HS-27A (cell line): Measurements from ENCODE around the gene PARVB.
A peak's percentile ranks its signal among the peaks of the same experiment; 100 is the strongest.
"Not testable (repeated sequence)": the region's sequence is repeated elsewhere in the genome, so short reads cannot be mapped to it uniquely, and the experiment has no call there.

ENCODE experiments used
- DNase-seq: peaks from one replicate; pipeline ENCODE4 v3.0.0-alpha.2; 2012; ENCODE audit warnings: low read depth, missing footprints

Gene PARVB

DNA sequence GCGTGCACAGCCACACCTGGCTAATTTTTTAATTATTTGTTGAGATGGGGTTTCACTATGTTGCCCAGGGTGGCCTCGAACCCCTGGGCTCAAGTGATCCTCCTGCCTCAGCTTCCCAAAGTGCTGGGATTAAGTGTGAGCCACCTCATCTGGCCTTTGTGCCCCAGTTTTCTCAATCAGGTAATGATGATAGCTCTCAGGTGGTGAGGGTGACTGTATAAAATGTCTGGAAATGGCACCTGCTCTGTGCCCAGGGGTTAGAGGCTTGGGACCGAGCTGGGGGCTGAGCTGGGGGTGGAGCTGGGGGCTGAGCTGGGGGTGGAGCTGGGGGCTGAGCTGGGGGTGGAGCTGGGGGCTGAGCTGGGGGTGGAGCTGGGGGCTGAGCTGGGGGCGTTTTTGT lies 32.5 kb downstream of the PARVB start:
- not testable (repeated sequence) for DNase-seq

DNA sequence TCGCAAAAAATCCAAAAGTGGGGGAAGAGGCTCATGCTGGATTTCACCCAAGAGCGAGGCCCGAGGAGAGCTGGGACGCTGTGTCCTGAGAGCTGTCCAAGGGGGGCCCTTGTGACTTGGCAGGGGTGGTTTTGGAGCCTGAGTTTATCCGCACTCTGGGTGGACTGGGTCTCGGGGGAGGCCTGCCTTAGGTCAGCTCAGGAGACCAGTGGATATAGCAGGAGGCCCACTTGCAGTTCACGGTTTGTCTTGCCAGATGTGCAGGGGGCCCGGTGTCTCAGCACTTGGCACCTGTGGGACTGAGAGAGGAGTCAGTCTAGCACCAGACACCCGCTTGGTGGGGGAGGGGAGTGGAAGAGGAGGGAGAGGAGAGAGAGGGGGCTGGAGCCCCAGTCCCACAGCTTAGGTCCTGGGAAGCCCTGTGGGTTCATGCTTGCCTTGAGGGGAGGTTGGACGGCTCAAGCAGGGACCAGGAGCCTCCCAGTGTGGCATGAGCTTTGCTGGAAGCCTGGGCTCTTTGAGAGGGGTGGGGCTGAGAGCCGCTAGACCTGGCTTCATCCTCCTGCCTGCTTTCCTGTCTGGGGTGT lies 33.4 kb downstream of the PARVB start:
- DNase-seq: no peak

GRCh38 chr22:44063462-44064371 lies 39.6 kb downstream of the PARVB start:
- no peak for DNase-seq

DNA sequence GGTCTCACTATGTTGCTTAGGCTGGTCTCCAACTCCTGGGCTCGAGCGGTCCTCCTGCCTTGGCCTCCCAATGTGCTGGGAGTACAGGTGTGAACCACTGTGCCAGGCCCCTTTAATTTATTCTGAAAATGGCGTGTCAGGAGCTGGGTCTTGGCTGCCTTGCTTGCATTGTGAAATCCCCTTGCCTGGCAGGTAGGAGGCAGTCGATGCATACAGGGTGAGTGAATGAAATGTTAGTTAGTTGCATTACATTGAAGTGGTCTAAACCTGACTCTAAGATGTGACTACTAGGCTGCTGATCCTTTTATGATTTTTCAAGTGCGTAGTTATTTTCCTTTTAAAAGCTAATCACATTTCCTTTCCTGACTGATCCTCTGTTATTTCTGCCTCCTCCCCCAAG lies 42.9 kb downstream of the PARVB start:
- DNase-seq: no peak

- DNase-seq: no peak
Measured at GRCh38 chr22:44067901-44068300, 43.8 kb downstream of the PARVB start.

GRCh38 chr22:44068422-44069191 lies 44.5 kb downstream of the PARVB start:
- no peak for DNase-seq

- DNase-seq: no peak
Measured at GRCh38 chr22:44070029-44070428, 45.9 kb downstream of the PARVB start.

DNA sequence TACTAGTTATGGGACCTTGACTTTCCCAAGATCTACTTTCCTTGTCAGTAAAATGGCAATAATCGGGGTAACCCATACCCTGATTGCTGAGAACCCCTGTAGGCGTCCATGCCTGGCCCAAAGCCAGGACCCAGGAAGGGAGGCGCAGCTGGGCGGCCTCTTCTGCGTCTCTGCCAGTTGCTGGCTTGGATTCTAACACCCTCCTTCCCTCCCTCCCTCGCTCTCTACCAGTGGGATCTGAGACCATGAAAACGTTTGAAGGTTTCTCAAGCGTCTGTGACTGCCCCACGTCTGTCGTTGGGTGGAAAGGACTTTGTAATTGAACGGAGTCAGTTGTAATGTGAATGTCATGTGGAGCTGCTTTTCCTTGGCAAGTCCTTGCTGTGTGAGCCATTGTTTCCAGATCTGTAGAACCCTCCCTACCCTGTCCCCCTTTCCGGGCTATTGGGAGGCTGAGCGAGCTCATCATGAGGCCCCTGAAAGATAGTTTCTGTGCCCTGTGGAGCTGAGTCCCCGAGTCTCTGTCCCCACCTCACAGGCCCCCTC lies 47.8 kb downstream of the PARVB start:
- no peak for DNase-seq

GRCh38 chr22:44074337-44074984 lies 50.4 kb downstream of the PARVB start:
- DNase-seq: no peak

DNA sequence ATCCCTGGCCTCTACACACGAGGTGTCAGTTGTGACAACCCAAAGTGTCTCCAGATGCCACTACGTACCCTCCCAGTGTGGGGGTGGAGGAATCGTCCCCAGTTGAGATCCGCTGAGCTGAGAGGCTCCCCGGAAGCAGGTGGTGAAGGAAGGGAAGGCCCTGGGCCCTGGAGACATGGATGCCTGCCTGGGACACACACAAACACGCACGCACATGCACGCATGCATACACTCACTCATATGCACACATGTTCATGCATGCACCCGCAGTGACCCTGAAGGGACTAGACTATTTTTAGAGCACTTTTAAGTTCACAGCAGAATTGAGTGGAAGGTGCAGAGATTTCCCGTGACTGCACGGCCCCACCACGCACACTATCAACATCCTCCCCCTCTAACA lies 50.9 kb downstream of the PARVB start:
- no peak for DNase-seq

GRCh38 chr22:44075670-44076069 lies 51.6 kb downstream of the PARVB start:
- no peak for DNase-seq

DNA sequence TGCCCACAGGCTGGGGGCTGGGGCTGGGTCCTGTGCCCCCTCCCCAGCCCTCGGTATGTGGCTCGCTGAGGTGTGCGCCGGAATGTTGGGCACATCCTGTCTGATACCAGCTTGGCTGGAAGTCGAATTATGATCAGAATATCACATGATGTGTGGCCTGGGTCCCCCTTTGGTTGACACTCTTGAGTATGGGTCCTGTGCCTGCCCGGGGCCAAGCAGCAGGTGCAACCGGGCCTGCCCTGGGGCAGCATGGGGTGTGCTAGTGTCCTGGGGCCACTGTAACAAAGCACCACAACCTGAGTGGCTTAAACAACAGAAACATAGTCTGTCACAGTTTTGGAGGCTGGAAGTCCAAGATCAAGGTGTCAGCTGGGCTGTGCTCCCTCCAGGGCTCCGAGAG lies 52.7 kb downstream of the PARVB start:
- DNase-seq: no peak

DNA sequence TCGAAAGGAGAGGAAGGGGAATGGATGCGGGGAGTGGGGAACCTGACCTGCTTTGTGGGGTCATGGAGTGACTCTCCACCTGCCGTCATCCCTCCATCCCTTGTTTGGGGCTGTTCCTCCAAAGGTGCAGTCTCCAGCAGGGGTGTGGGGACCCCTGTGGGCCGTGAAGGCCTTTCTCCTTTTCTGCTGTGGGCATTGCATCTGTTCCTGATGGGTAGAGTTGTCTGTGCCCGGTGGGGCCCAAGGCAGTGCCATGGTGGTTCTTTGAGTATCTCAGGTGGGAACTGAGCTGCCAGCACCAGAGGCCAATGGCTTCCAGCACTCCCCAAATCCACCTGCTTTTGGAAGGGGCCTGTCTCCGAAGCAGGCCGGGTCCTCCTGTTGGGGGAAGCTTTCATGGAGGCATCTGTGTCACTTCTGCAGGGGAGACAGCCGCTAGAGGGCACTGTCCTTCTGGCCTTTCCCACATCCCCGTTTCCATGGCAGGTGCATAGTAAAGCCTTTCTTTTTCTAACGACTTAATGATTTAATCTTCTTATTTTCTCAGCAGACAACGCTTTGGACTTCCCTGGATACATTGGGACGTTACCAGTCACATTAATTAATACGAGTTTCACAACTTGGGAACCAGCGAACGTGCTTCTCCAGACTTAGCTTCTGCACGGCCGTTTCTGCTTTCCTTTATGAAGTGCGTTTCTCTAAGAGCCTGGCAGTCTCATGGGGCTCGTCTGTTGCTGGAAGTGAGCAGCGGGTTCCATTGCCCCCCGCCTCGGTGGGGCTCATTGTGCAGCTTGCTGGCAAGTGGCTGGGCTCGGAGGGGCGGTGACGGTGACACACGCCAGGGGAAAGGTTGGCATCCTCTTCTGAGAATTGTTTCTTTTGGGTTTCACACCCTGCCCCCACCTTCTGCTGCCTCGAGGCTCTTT lies 57.1 kb downstream of the PARVB start:
- peak; percentile 9 for DNase-seq

DNA sequence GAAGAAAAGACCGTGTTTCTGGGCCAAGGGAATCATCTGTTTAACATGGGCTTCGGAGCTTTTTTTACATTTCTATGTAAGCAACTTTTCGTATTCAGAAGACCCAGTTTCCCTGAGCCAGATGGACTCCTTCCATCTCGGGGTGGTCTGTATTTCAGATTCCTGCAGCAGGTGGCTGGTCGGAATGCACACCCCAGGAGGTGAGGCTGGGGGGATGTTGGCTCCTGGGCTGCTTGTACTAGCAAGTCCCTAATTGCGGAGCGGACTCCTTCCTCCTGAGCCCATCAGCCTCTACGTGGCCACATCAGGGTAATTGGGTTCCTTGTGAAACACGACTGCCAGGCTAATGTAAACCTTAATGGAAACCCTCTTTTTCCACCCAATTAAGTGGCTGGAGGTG lies 58.7 kb downstream of the PARVB start:
- DNase-seq: no peak

- no peak for DNase-seq
Measured at GRCh38 chr22:44084044-44084772, 60.1 kb downstream of the PARVB start.

GRCh38 chr22:44085743-44086270 lies 61.7 kb downstream of the PARVB start:
- DNase-seq: no peak

DNA sequence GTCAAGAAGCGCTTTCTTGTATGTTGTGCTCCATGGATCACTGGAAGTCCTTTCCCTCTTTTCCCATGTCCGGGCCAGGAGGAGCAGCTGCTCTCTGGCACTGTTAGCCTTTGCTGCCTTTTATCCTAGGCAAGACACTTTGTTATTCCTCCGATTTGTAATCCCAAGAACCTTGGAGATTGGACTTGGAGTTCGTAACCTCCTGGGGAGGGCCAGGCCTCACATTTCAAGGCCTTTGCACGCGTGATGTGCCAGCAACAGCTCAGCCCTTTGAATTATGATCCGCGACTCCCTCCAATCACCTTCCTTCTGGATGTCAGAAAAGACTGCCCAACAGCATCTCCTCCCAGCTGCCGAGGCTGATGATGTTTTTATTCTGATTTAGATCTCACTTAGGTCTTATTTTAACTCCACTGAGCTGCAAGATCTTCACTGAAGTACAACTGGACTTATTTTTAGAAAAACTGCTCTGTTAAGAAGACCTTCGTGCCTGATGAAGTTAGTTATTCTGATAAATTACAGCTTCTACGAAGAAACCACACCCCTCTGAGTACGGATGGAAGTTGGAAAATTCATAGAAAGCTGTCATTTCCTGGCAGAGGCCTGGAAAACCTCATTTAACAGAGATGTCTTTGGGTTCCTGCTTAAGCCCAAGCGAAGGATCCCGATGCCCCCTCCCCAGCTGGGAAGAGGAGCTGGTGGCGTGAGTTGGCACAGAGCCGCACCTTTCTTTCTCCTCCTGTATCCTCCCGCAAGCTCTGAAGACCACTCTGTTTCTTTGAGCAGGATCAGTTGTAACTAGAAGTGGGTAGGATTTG lies 62.4 kb downstream of the PARVB start:
- DNase-seq: no peak

DNA sequence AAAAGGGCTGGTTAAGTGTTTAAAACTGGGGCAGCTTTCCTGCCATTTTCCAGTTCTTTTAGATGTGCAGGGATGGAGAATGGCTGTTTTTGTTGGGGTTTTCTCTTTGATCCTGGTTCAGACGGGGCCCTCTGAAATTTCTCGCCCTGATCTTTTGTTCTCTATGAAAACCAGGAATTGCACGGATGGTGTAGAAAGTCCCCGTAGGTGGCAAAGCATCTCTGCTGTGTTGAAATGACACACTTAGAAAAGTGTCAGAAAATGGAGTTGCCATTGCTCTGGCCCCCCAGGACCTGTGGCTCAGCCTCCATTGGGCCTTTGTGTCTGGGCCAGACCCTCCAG lies 63.0 kb downstream of the PARVB start:
- no peak for DNase-seq

DNA sequence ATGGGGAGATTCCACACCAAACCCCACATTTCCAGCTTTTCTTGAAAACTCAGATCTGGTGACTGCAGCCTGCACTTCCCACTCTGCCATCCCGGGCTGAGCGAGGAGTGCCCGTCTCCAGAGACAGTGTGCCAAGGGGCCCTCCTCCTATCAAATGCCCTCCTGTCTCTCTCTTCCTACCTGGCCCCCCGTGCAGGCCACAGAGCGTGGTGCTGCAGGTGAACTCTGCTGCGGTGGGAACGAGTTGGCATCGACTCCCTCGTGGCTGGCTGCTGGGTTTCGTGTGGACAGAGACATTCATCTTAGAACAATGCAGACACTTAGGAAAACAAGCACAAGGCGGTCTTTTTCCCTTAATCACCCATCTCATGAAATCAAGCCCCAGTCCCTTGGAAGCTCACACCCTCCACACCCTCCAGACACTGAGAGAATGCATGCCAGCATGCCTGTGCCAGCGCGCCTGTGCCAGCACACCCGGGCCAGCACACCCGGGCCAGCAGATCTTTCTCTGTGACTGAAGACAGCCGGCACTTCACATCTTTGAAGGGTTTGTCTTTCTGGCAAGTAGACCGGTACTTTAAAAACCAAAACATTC lies 65.0 kb downstream of the PARVB start:
- DNase-seq: peak; percentile 42
